ENCODE measurements around the gene SLC26A6. TPM values are rescaled to one million over a fixed set of nuclear protein-coding genes. Genes with fewer than 3 reads are reported as not detected.

Gene SLC26A6
- total RNA-seq, 1 experiment from 2014 or later, result 55.1 TPM

DNA sequence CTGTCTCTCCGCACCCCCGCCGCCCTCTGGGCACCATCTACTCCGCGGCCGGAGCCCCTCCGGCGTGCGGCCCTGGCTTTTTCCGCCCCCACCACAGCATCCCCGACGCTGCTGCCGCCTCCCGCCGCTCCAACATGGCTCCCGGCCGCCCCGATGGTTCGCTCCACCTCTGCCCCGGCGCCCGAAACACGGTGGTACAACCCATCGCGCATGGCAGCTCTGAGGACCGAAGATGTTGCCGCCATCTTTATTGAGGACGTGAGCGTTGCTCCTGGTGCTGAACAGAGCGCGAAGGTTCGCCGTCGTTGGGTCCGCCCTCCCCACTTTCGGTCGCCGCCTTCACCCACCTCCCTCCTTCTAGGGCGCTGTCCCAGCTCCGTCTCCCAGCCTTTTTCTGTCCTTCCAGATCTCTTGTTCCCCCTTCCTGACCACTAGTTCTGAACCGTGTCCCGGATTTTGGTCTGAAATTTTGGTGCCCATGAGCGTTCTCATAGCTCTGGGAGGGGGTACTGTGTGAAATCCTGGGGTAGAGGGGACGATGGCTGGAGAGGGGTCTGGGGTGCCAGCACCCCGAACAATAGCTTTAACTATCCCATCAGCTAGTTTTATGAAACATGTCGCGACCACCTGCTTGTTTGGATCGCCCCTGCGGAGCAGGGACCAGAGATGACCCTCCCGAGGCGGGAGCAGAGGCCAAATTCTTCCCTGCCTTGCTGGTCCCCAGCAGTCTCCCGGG lies 27.7 kb upstream of the SLC26A6 start, which contains the start of gene CELSR3:
Gene CELSR3, minus strand, starts transcription at position 134 of the 736 bp plus-strand sequence. CDS start 252 bp downstream, outside the sequence.
- H2AFZ ChIP-seq (ENCODE audit: low read depth, low read length, poor library complexity, severe bottlenecking), result no peak within 1 kb of the TSS
- TF ChIP-seq POLR2AphosphoS5 (IDR thresholded peaks at IDR 0.05; ENCODE audit: low read depth, low read length) (peak; percentile 64), JUND (IDR thresholded peaks at IDR 0.05) (no peak), TCF7L2 (IDR thresholded peaks at IDR 0.05; ENCODE audit: borderline replicate concordance, extremely low read depth, insufficient read depth, insufficient read length) (peak; percentile 38), YY1 (IDR thresholded peaks at IDR 0.05; ENCODE audit: extremely low read depth, insufficient replicate concordance, low read depth, low read length) (peak; percentile 94)
- no peaks in the 10 kb centered on the region for H3K36me3 ChIP-seq (ENCODE audit: control insufficient read depth in 1 of 2, insufficient read depth in 2 of 2, low read length in 2 of 2)
- H3K4me1 ChIP-seq (ENCODE audit: control insufficient read depth in 1 of 2, insufficient read depth in 2 of 2, low read length in 2 of 2), result peaks cover 8 to 20% of the 10 kb centered on the region in 2 experiments
- peak within 1 kb of the TSS; percentile 77 for H3K27ac ChIP-seq (ENCODE audit: low read depth, low read length)
- H4K20me1 ChIP-seq (ENCODE audit: insufficient read depth), result no peaks in the 10 kb centered on the region
- peak; percentile 75 for DNase-seq (ENCODE audit: low read depth, low spot score)
- H3K79me2 ChIP-seq (ENCODE audit: insufficient read depth, low read length), result no peaks in the 10 kb centered on the region
- peak; percentile 31 for ATAC-seq
- TSS peak; percentile 90 for BruUV-seq (replicated peaks)
- peaks cover 0 to 6% of the 10 kb centered on the region in 2 experiments; a peak in 1 of 4 replicates for H3K9me3 ChIP-seq (ENCODE audit: control insufficient read depth in 1 of 2, insufficient read depth in 1 of 2, low read depth in 1 of 2, low read length in 2 of 2)
- ChIA-PET CTCF (interaction anchor here (1.0 to 2.2 kb wide), 6 partner anchors 13 to 105 kb away, joined by 3 to 12 read pairs (median 4); partner anchors contain the start of genes NCKIPSD and SLC26A6), POLR2A (interaction anchor here (0.7 to 2.6 kb wide), 6 partner anchors 16 to 358 kb away, joined by 3 to 15 read pairs (median 3); partner anchors contain the start of genes NCKIPSD and SLC26A6), RAD21 (ENCODE audit: low non-redundant PET in 1 of 2, low total read pairs in 2 of 2, uncharacterized antibody in 2 of 2, unreplicated experiment in 2 of 2) (interaction anchor here in 1 of 2 experiments (1.6 kb wide), 1 partner anchor 27 kb away, joined by 4 read pairs; the partner anchor contains the start of gene SLC26A6)
- intact Hi-C loops (cut with micrococcal nuclease), result loop anchor here (10.0 kb wide), 1 partner anchor 108 kb away; the partner anchor contains the start of gene PFKFB4
- H3K9me2 ChIP-seq (ENCODE audit: insufficient read depth), result no peaks in the 10 kb centered on the region
- H3K27me3 ChIP-seq (ENCODE audit: insufficient read depth, low read length), result no peaks in the 10 kb centered on the region
- peak within 1 kb of the TSS; percentile 76 for H3K4me2 ChIP-seq (ENCODE audit: low read length)
- H3K9ac ChIP-seq (ENCODE audit: low read length), result peak within 1 kb of the TSS; percentile 75
- H3K4me3 ChIP-seq (replicated peaks in 1 of 2; ENCODE audit: low read depth in 1 of 2, low read length in 2 of 2), result peak within 1 kb of the TSS; percentile 55 to 56

GRCh38 chr3:48662145-48662752 lies 27.0 kb upstream of the SLC26A6 start:
- Histone ChIP-seq H3K27ac (ENCODE audit: low read depth, low read length) (no peak overlapping the region), H3K4me1 (ENCODE audit: control insufficient read depth in 1 of 2, insufficient read depth in 2 of 2, low read length in 2 of 2) (peaks cover 8 to 20% of the 10 kb centered on the region in 2 experiments), H3K4me3 (replicated peaks in 1 of 2; ENCODE audit: low read depth in 1 of 2, low read length in 2 of 2) (peak overlapping the region in 1 of 2 experiments; percentile 56; a peak in 2 of 4 replicates), H3K27me3 (ENCODE audit: insufficient read depth, low read length) (no peaks in the 10 kb centered on the region), H3K36me3 (ENCODE audit: control insufficient read depth in 1 of 2, insufficient read depth in 2 of 2, low read length in 2 of 2) (no peaks in the 10 kb centered on the region), H3K4me2 (ENCODE audit: low read length) (peak overlapping the region; percentile 76), H3K9ac (ENCODE audit: low read length) (no peak overlapping the region), H2AFZ (ENCODE audit: low read depth, low read length, poor library complexity, severe bottlenecking) (no peak overlapping the region), H3K79me2 (ENCODE audit: insufficient read depth, low read length) (no peaks in the 10 kb centered on the region), H3K9me2 (ENCODE audit: insufficient read depth) (no peaks in the 10 kb centered on the region), H3K9me3 (ENCODE audit: control insufficient read depth in 1 of 2, insufficient read depth in 1 of 2, low read depth in 1 of 2, low read length in 2 of 2) (peaks cover 0 to 6% of the 10 kb centered on the region in 2 experiments; a peak in 1 of 4 replicates), H4K20me1 (ENCODE audit: insufficient read depth) (no peaks in the 10 kb centered on the region)
- ATAC-seq (no peak), DNase-seq (ENCODE audit: low read depth, low spot score) (no peak)
- ChIA-PET RAD21 (ENCODE audit: low non-redundant PET in 1 of 2, low total read pairs in 2 of 2, uncharacterized antibody in 2 of 2, unreplicated experiment in 2 of 2) (interaction anchor here in 1 of 2 experiments (1.6 kb wide), 1 partner anchor 27 kb away, joined by 4 read pairs; the partner anchor contains the start of gene SLC26A6), POLR2A (interaction anchor here (0.7 to 2.6 kb wide), 3 partner anchors 16 to 26 kb away, joined by 3 to 15 read pairs (median 3); partner anchors contain the start of genes NCKIPSD and SLC26A6), CTCF (interaction anchor here (1.7 to 2.2 kb wide), 3 partner anchors 14 to 27 kb away, joined by 4 to 12 read pairs (median 5); partner anchors contain the start of genes NCKIPSD and SLC26A6)
- intact Hi-C loops (cut with micrococcal nuclease), result loop anchor here (10.0 kb wide), 1 partner anchor 107 kb away; the partner anchor contains the start of gene PFKFB4
- BruUV-seq (replicated peaks), result no TSS peak
- TF ChIP-seq MAX (IDR thresholded peaks at IDR 0.05) (no peak), ZFX (IDR thresholded peaks at IDR 0.05) (no peak), SP1 (IDR thresholded peaks at IDR 0.05; ENCODE audit: low read depth) (no peak), JUND (IDR thresholded peaks at IDR 0.05) (no peak), SRF (IDR thresholded peaks at IDR 0.05; ENCODE audit: low read depth) (no peak), POLR2A (IDR thresholded peaks at IDR 0.05; ENCODE audit: borderline replicate concordance, extremely low read depth, insufficient read depth, insufficient read length) (no peak), FOSL1 (IDR thresholded peaks at IDR 0.05; ENCODE audit: low read depth) (no peak), ELF1 (IDR thresholded peaks at IDR 0.05; ENCODE audit: borderline replicate concordance, low read depth) (no peak), EZH2 (IDR thresholded peaks at IDR 0.05) (no peak), CEBPB (IDR thresholded peaks at IDR 0.05; ENCODE audit: low read depth) (no peak), YY1 (IDR thresholded peaks at IDR 0.05; ENCODE audit: extremely low read depth, insufficient replicate concordance, low read depth, low read length) (no peak)
- TF ChIP-seq, protein P1, sequence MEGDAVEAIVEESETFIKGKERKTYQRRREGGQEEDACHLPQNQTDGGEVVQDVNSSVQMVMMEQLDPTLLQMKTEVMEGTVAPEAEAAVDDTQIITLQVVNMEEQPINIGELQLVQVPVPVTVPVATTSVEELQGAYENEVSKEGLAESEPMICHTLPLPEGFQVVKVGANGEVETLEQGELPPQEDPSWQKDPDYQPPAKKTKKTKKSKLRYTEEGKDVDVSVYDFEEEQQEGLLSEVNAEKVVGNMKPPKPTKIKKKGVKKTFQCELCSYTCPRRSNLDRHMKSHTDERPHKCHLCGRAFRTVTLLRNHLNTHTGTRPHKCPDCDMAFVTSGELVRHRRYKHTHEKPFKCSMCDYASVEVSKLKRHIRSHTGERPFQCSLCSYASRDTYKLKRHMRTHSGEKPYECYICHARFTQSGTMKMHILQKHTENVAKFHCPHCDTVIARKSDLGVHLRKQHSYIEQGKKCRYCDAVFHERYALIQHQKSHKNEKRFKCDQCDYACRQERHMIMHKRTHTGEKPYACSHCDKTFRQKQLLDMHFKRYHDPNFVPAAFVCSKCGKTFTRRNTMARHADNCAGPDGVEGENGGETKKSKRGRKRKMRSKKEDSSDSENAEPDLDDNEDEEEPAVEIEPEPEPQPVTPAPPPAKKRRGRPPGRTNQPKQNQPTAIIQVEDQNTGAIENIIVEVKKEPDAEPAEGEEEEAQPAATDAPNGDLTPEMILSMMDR (IDR thresholded peaks at IDR 0.05 in 2 of 3, conservative IDR thresholded peaks at IDR 0.05 in 1 of 3; ENCODE audit: borderline replicate concordance in 1 of 3, insufficient read depth in 1 of 3, low read depth in 2 of 3, low read length in 2 of 3), result no peak
